Testis (tissue), 3 donors: ENCODE results near the gene ROR2. TPM values are rescaled to one million over a fixed set of nuclear protein-coding genes. Genes with fewer than 3 reads are reported as not detected.

Source experiments
- DNase-seq: peaks from one replicate; pipeline ENCODE4 v3.0.0-alpha.2; 2019
- H3K27ac ChIP-seq, 2 donors: fragments of 200-600 bp; sonication (generic); one replicate each; pipeline ENCODE4 v1.5.1; 2019
- H3K27me3 ChIP-seq: fragments of 200-600 bp; sonication (generic); one replicate; pipeline ENCODE4 v1.5.1; 2019
- H3K36me3 ChIP-seq: fragments of 200-600 bp; sonication (generic); one replicate; pipeline ENCODE4 v1.5.1; 2017; ENCODE audit warnings: low read depth; ENCODE audit errors: missing control alignments
- H3K4me1 ChIP-seq: fragments of 200-600 bp; sonication (generic); one replicate; pipeline ENCODE4 v1.5.1; 2019
- H3K4me3 ChIP-seq, 2 donors: fragments of 200-600 bp; sonication (generic); one replicate each; pipeline ENCODE4 v1.5.1; 2017 to 2019
- H3K9me3 ChIP-seq: fragments of 200-600 bp; sonication (generic); one replicate; pipeline ENCODE4 v1.5.1; 2017
- CTCF ChIP-seq, 3 experiments: fragments of 450-650 bp in 2 of 3; fragments of 200-600 bp in 1 of 3; sonication (generic) in 1 of 3; IDR thresholded peaks; one replicate each; pipeline ENCODE4 v1.5.1; 2016 to 2019; ENCODE audit warnings: antibody characterized with exemption in 3 of 3, mild to moderate bottlenecking in 2 of 3, moderate library complexity in 1 of 3
- POLR2A ChIP-seq: fragments of 450-650 bp; IDR thresholded peaks from one replicate; pipeline ENCODE4 v1.6.1; 2017; ENCODE audit warnings: antibody characterized with exemption, mild to moderate bottlenecking, moderate library complexity
- WGBS, 2 donors: methylation state at CpG; one replicate each; pipeline ENCODE4 v1.1.5; 2018; 5-methylcytosine and 5-hydroxymethylcytosine counted together
- intact Hi-C: fragments of 100-400 bp; cut with DNase I; formaldehyde crosslinking; loops from one replicate; pipeline ENCODE4 v1.15.1; 2023; ENCODE audit warnings: low total_unique reads
- polyA plus RNA-seq: library from polyadenylated mRNA; stranded (reverse); fragments of 350-450 nt; fragmentation: Illumina TruSeq; extraction: RNeasy Lipid Tissue Mini Kit (QIAGEN cat#74804); gene quantifications from one replicate; pipeline ENCODE4 v1.2.3, GENCODE V29; 2014; ENCODE audit warnings: low read depth, low replicate concordance; ENCODE audit not compliant: insufficient read depth
- total RNA-seq, 2 donors: library from RNA; depleted of rRNA; stranded (reverse); fragments of >200 nt; gene quantifications; one replicate each; pipeline ENCODE4 v1.2.3, GENCODE V29; 2016

ROR2 gene
- total and polyA plus RNA-seq, 3 donors from 2014 or later = 11.5 to 16.5 (median 12.3) TPM

GRCh38 chr9:91657501-91657900 is 292.5 kb downstream of the ROR2 start:
- no peak overlapping the region for H3K4me3 ChIP-seq
- no peaks in the 10 kb centered on the region for H3K9me3 ChIP-seq
- 88 to 100% methylated on average over 3 of the region's 3 CpGs for WGBS, 2 donors
- TF ChIP-seq POLR2A = no peak
- no peak for TF ChIP-seq CTCF (IDR thresholded peaks at IDR 0.05)
- H3K27ac ChIP-seq = no peak overlapping the region
- DNase-seq = no peak
- H3K27me3 ChIP-seq = no peaks in the 10 kb centered on the region
- H3K4me1 ChIP-seq = no peaks in the 10 kb centered on the region
- no peaks in the 10 kb centered on the region for H3K36me3 ChIP-seq
- intact Hi-C loops = no loop called here

- Histone ChIP-seq H3K27me3 (no peaks in the 10 kb centered on the region), H3K4me3 (no peak overlapping the region), H3K9me3 (no peaks in the 10 kb centered on the region), H3K27ac (no peak overlapping the region), H3K36me3 (no peaks in the 10 kb centered on the region), H3K4me1 (no peaks in the 10 kb centered on the region)
- TF ChIP-seq POLR2A = no peak
- TF ChIP-seq CTCF (IDR thresholded peaks at IDR 0.05) = no peak
- no peak for DNase-seq
- 72 to 75% methylated on average over 4 of the region's 4 CpGs for WGBS, 2 donors
- intact Hi-C loops = no loop called here
These were observed 294.4 kb downstream of the ROR2 start for GRCh38 chr9:91655658-91656057.

- TF ChIP-seq POLR2A (no peak), CTCF (IDR thresholded peaks at IDR 0.05) (no peak)
- no peaks in the 10 kb centered on the region for H3K9me3 ChIP-seq
- no peaks in the 10 kb centered on the region for H3K27me3 ChIP-seq
- intact Hi-C loops = no loop called here
- H3K4me1 ChIP-seq = no peaks in the 10 kb centered on the region
- no peak overlapping the region for H3K27ac ChIP-seq
- H3K4me3 ChIP-seq = no peak overlapping the region
- H3K36me3 ChIP-seq = no peaks in the 10 kb centered on the region
- 54 to 69% methylated on average over 6 of the region's 6 CpGs for WGBS, 2 donors
- no peak for DNase-seq
These were observed 294.8 kb downstream of the ROR2 start for GRCh38 chr9:91655215-91655614.

GRCh38 chr9:91654527-91654926 is 295.5 kb downstream of the ROR2 start:
- H3K4me3 ChIP-seq = no peak overlapping the region
- no peaks in the 10 kb centered on the region for H3K27me3 ChIP-seq
- no peaks in the 10 kb centered on the region for H3K4me1 ChIP-seq
- intact Hi-C loops = no loop called here
- H3K36me3 ChIP-seq = no peaks in the 10 kb centered on the region
- no peak for DNase-seq
- H3K27ac ChIP-seq = no peak overlapping the region
- WGBS, 2 donors = 92 to 100% methylated on average over 1 of the region's 1 CpG
- TF ChIP-seq CTCF (IDR thresholded peaks at IDR 0.05) = no peak
- no peak for TF ChIP-seq POLR2A
- no peaks in the 10 kb centered on the region for H3K9me3 ChIP-seq

GRCh38 chr9:91647371-91647770 is 302.7 kb downstream of the ROR2 start:
- Histone ChIP-seq H3K4me3 (no peak overlapping the region), H3K27me3 (no peaks in the 10 kb centered on the region), H3K9me3 (no peaks in the 10 kb centered on the region), H3K4me1 (no peaks in the 10 kb centered on the region), H3K27ac (no peak overlapping the region), H3K36me3 (no peaks in the 10 kb centered on the region)
- 84 to 90% methylated on average over 4 of the region's 4 CpGs for WGBS, 2 donors
- intact Hi-C loops = no loop called here
- no peak for DNase-seq
- TF ChIP-seq POLR2A = no peak
- no peak for TF ChIP-seq CTCF (IDR thresholded peaks at IDR 0.05)
